CD4-positive, CD25-positive, alpha-beta regulatory T cell (primary cell): ENCODE data around the gene MUCL3. TPM values are rescaled to one million over a fixed set of nuclear protein-coding genes. Genes with fewer than 3 reads are reported as not detected.

Experiments used
- ATAC-seq, 2 donors: fragments of 150-1000 bp; cut with Tn5 transposase; one replicate each; pipeline ENCODE4 v1.10.0; 2021; ENCODE audit warnings: low read depth in 2 of 2, moderate number of reproducible peaks in 2 of 2, moderate library complexity in 1 of 2
- DNase-seq, 3 donors: peaks; one replicate each; pipeline versions ENCODE4 v3.0.0 to v3.0.0-alpha.2; 2012 to 2022; ENCODE audit warnings: mixed read lengths in 1 of 3
- H3K27ac ChIP-seq: one replicate; pipeline ENCODE4 v1.7.0; 2013; ENCODE audit warnings: mild to moderate bottlenecking, low read length; ENCODE audit not compliant: insufficient read depth, poor library complexity, severe bottlenecking
- H3K27me3 ChIP-seq: one replicate; pipeline ENCODE4 v1.7.0; 2013; ENCODE audit warnings: low read length; ENCODE audit not compliant: control insufficient read depth, insufficient read depth
- H3K36me3 ChIP-seq: one replicate; pipeline ENCODE4 v1.7.0; 2013; ENCODE audit warnings: mild to moderate bottlenecking, low read length, moderate library complexity; ENCODE audit not compliant: control insufficient read depth, insufficient read depth
- H3K4me1 ChIP-seq: 2 replicates; pipeline ENCODE4 v1.7.0; 2013; ENCODE audit warnings: mild to moderate bottlenecking, low read length; ENCODE audit not compliant: insufficient read depth, control insufficient read depth, poor library complexity, severe bottlenecking
- H3K4me3 ChIP-seq: one replicate; pipeline ENCODE4 v1.7.0; 2013; ENCODE audit warnings: low read depth, mild to moderate bottlenecking, low read length, moderate library complexity
- H3K9me3 ChIP-seq, 2 experiments: 1 replicate in 1 of 2; 2 replicates in 1 of 2; pipeline ENCODE4 v1.7.0; 2013; ENCODE audit warnings: low read length in 2 of 2, mild to moderate bottlenecking in 1 of 2, moderate library complexity in 1 of 2; ENCODE audit not compliant: control insufficient read depth in 2 of 2
- H3K27ac Mint-ChIP-seq, 3 donors: one replicate each; pipeline ENCODE4 v1.8.0; 2020 to 2022; ENCODE audit warnings: mild to moderate bottlenecking in 3 of 3, mixed read lengths in 3 of 3, moderate library complexity in 2 of 3
- H3K27me3 Mint-ChIP-seq: one replicate; pipeline ENCODE4 v1.8.0; 2022; ENCODE audit warnings: mild to moderate bottlenecking, mixed read lengths
- H3K36me3 Mint-ChIP-seq: one replicate; pipeline ENCODE4 v1.8.0; 2020; ENCODE audit warnings: mixed read lengths
- H3K4me1 Mint-ChIP-seq, 4 donors: one replicate each; pipeline ENCODE4 v1.8.0; 2020 to 2022; ENCODE audit warnings: mixed read lengths in 4 of 4, mild to moderate bottlenecking in 1 of 4
- H3K4me3 Mint-ChIP-seq, 4 donors: one replicate each; pipeline ENCODE4 v1.8.0; 2020 to 2022; ENCODE audit warnings: mild to moderate bottlenecking in 4 of 4, mixed read lengths in 4 of 4, moderate library complexity in 3 of 4
- H3K9me3 Mint-ChIP-seq, 7 donors: one replicate each; pipeline ENCODE4 v1.8.0; 2020 to 2022; ENCODE audit warnings: mixed read lengths in 7 of 7, mild to moderate bottlenecking in 3 of 7, moderate library complexity in 2 of 7
- polyA plus RNA-seq, 4 donors: library from polyadenylated mRNA; unstranded; fragments of 300-500 nt; fragmentation: Illumina TruSeq; gene quantifications; one replicate each; pipeline ENCODE4 v1.2.3, GENCODE V29; 2021
- total RNA-seq: library from RNA; stranded (reverse); gene quantifications from one replicate; pipeline ENCODE4 v1.2.3, GENCODE V29; 2022

The MUCL3 gene
- total and polyA plus RNA-seq, 5 donors from 2014 or later: not detected

DNA sequence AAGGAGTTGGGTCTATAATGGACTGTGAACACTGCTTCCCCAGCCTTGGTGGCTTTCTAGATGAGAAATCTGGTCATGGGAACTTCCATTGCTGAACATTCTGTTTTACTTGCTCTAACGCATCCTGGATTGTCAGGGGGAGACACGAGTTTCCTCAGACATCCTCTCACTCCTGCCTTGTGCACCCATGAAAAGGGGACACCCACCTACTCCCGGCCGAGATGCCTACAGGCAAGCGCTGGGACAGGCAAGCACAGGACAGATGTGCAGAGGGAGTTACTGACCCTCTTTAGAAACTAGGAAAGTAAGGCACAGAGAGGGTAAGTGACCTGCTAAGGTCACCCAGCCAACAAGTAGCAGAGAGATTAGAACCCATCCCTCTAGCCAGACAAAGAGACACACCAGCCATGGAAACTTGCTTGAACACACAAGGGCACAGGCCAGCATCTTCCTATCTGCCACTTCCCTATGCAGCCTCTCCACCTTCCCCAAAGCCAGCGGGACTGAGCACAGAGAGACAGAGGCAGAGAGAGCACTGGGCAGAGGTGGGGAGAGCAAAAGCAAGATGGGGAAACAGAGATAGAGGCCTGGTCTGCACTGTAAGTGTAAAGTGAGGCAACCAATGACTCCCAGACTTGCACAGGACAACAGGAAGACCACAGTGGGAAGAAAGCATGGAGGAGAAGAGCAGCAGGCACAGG is 8.0 kb upstream of the MUCL3 start:
- Histone ChIP-seq H3K36me3 (no peaks in the 10 kb centered on the region), H3K27me3 (no peaks in the 10 kb centered on the region), H3K4me1 (no peaks in the 10 kb centered on the region), H3K9me3 (no peaks in the 10 kb centered on the region), H3K27ac (no peak overlapping the region), H3K4me3 (no peak overlapping the region)
- Mint-ChIP-seq H3K27ac (peak overlapping the region in 1 of 3 donors; percentile 28), H3K4me1 (peaks cover 0 to 2% (median 0%) of the 10 kb centered on the region in 4 donors), H3K9me3 (peaks cover 0 to 9% (median 0%) of the 10 kb centered on the region in 7 donors), H3K4me3 (no peak overlapping the region), H3K27me3 (peaks cover 9% of the 10 kb centered on the region), H3K36me3 (peaks cover 10% of the 10 kb centered on the region)
- DNase-seq: no peak
- no peak for ATAC-seq

DNA sequence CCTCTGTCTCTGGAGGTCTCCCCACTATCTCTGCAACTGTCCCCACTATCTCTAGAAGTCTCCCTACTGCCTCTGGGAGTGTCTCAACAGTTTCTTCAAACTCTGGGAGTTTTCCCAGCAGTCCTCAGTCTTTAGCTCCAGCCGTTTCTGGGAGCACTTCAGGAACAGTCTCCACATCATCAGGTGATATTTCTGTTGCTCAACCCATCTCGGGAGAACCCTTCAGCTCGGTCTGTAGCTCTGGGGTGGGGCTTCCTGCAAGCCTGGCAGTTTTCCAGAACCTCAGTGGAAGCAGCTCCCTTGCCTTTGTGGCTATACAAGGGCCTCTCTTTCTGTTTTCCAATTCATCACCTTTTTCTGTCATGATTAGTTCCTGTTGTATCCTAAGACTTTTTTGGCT is 5.8 kb upstream of the MUCL3 start:
- Mint-ChIP-seq H3K4me1 (peaks cover 0 to 2% (median 0%) of the 10 kb centered on the region in 4 donors), H3K9me3 (peaks cover 0 to 3% (median 0%) of the 10 kb centered on the region in 7 donors), H3K27ac (no peak overlapping the region), H3K4me3 (no peak overlapping the region), H3K36me3 (no peaks in the 10 kb centered on the region), H3K27me3 (peaks cover 20% of the 10 kb centered on the region)
- DNase-seq (no peak), ATAC-seq (no peak)
- Histone ChIP-seq H3K27me3 (peaks cover 4% of the 10 kb centered on the region), H3K4me1 (no peaks in the 10 kb centered on the region), H3K27ac (no peak overlapping the region), H3K9me3 (no peaks in the 10 kb centered on the region), H3K4me3 (no peak overlapping the region), H3K36me3 (no peaks in the 10 kb centered on the region)

DNA sequence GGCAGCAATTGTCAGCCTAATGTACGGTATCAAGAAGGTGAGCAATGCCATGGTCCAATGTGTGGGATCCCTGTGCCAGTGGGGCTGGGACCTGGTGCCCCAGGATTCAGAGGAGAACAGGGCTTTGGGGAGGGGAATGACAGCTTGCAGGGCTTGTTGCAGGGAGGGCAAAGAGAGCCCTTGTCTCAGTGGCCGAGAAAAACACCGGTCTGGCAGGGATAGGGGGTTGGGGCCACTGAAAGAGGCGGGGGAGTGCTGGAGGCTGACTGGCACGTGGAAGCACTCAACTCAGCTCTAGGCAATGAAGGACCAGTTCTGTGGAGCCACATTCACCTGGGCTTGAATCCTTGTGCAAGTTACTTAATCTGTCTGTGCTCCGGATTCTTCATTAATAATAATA is 3.5 kb upstream of the MUCL3 start:
- Mint-ChIP-seq H3K27me3 (peaks cover 31% of the 10 kb centered on the region), H3K4me1 (peaks cover 0 to 2% (median 0%) of the 10 kb centered on the region in 4 donors), H3K36me3 (no peaks in the 10 kb centered on the region), H3K9me3 (no peaks in the 10 kb centered on the region), H3K4me3 (no peak overlapping the region), H3K27ac (no peak overlapping the region)
- Histone ChIP-seq H3K4me1 (no peaks in the 10 kb centered on the region), H3K9me3 (no peaks in the 10 kb centered on the region), H3K27me3 (peaks cover 7% of the 10 kb centered on the region), H3K4me3 (no peak overlapping the region), H3K27ac (no peak overlapping the region), H3K36me3 (no peaks in the 10 kb centered on the region)
- ATAC-seq: no peak
- no peak for DNase-seq

DNA sequence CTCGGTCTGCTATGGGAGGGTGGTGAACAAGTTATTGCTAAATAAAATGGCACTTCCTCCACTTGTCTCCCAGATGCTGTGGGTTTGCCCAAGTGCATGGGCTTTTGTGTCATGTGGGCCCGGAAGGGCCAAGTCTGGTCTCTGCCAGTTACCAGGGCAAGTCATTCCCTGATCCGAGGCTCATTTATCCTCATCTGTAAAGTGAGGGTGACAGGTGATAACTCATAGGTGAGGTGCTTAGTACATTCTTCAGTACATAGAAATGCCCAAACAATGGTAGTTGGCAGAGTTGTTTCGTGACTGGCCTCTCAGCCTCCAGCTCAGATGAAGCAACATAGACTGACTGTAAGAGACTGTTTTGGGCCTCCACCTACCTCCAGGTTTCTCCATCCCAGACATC is 2.0 kb upstream of the MUCL3 start:
- Histone ChIP-seq H3K27me3 (peaks cover 14% of the 10 kb centered on the region), H3K27ac (no peak overlapping the region), H3K4me3 (no peak overlapping the region), H3K9me3 (no peaks in the 10 kb centered on the region), H3K4me1 (no peaks in the 10 kb centered on the region), H3K36me3 (no peaks in the 10 kb centered on the region)
- DNase-seq (no peak), ATAC-seq (no peak)
- Mint-ChIP-seq H3K9me3 (no peaks in the 10 kb centered on the region), H3K36me3 (no peaks in the 10 kb centered on the region), H3K27me3 (peaks cover 34% of the 10 kb centered on the region), H3K4me1 (peaks cover 0 to 2% (median under 1%) of the 10 kb centered on the region in 4 donors), H3K4me3 (no peak overlapping the region), H3K27ac (no peak overlapping the region)

DNA sequence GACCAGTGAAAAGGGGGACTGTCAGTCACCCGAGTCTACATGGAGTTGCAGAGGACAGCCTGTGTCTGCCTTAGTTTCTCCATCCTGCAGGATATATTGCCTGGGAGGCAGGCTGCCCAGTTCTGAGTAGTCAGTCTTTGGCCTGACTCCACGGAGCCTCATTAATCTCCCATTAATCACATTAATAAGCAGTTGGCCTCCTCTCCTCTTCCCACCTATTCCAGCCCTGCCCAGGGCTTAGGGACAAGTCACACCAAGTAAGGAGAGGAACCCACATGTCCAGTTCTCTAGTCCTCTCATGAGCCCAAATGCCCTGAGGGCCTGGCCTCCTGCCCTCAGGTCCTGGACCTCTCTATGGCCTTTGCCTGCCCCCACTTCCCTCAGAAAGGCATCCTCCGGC is 1.3 kb upstream of the MUCL3 start:
- DNase-seq (no peak), ATAC-seq (no peak)
- Histone ChIP-seq H3K36me3 (no peaks in the 10 kb centered on the region), H3K4me1 (no peaks in the 10 kb centered on the region), H3K27me3 (peaks cover 14% of the 10 kb centered on the region), H3K27ac (no peak overlapping the region), H3K4me3 (no peak overlapping the region), H3K9me3 (no peaks in the 10 kb centered on the region)
- Mint-ChIP-seq H3K36me3 (no peaks in the 10 kb centered on the region), H3K4me1 (peaks cover 0 to 2% (median under 1%) of the 10 kb centered on the region in 4 donors), H3K27ac (no peak overlapping the region), H3K9me3 (peaks cover 0 to 3% (median 0%) of the 10 kb centered on the region in 7 donors), H3K27me3 (peaks cover 36% of the 10 kb centered on the region), H3K4me3 (no peak overlapping the region)

- Mint-ChIP-seq H3K27me3 (peaks cover 38% of the 10 kb centered on the region), H3K4me1 (peaks cover 0 to 2% (median 0%) of the 10 kb centered on the region in 4 donors), H3K36me3 (no peaks in the 10 kb centered on the region), H3K9me3 (peaks cover 0 to 3% (median 0%) of the 10 kb centered on the region in 7 donors), H3K4me3 (no peak overlapping the region), H3K27ac (peak overlapping the region in 1 of 3 donors; percentile 7)
- DNase-seq: no peak
- no peaks in the 10 kb centered on the region for H3K36me3 ChIP-seq
- peaks cover 15% of the 10 kb centered on the region for H3K27me3 ChIP-seq
- no peaks in the 10 kb centered on the region for H3K4me1 ChIP-seq
- ATAC-seq: no peak
- H3K9me3 ChIP-seq: no peaks in the 10 kb centered on the region
- H3K27ac ChIP-seq: no peak overlapping the region
- no peak overlapping the region for H3K4me3 ChIP-seq
Observed at GRCh38 chr6:30942338-30943060, 1.7 kb downstream of the MUCL3 start.

DNA sequence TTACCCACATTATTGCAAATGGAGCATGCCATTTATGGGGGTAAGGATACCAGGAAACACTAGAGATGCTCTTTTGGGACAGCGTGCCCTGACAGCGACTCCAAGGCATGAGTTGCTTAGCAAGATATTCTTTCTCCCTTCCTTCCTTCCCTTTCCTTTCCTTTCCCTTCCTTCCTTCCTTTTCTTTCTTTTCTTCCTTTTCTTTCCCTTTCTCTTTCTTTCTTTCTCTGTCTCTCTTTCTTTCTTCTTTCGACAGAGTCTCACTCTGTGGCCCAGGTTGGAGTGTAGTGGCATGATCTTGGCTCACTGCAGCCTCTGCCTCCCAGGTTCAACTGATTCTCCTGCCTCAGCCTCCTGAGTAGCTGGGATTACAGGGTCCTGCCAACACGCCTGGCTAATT is 3.3 kb downstream of the MUCL3 start:
- peaks cover 0 to 2% (median 0%) of the 10 kb centered on the region in 4 donors for H3K4me1 Mint-ChIP-seq
- Histone ChIP-seq H3K27ac (no peak overlapping the region), H3K27me3 (peaks cover 19% of the 10 kb centered on the region), H3K4me1 (no peaks in the 10 kb centered on the region), H3K4me3 (no peak overlapping the region), H3K36me3 (no peaks in the 10 kb centered on the region), H3K9me3 (no peaks in the 10 kb centered on the region)
- no peak overlapping the region for H3K4me3 Mint-ChIP-seq
- DNase-seq: no peak
- no peak for ATAC-seq
- H3K27ac Mint-ChIP-seq: no peak overlapping the region
- peaks cover 0 to 3% (median 0%) of the 10 kb centered on the region in 7 donors for H3K9me3 Mint-ChIP-seq
- no peaks in the 10 kb centered on the region for H3K36me3 Mint-ChIP-seq
- peaks cover 43% of the 10 kb centered on the region for H3K27me3 Mint-ChIP-seq
